ENCODE data around the gene PLD2.
"Not testable (repeated sequence)": the region's sequence is repeated elsewhere in the genome, so short reads cannot be mapped to it uniquely, and the experiment has no call there.

Gene PLD2

DNA sequence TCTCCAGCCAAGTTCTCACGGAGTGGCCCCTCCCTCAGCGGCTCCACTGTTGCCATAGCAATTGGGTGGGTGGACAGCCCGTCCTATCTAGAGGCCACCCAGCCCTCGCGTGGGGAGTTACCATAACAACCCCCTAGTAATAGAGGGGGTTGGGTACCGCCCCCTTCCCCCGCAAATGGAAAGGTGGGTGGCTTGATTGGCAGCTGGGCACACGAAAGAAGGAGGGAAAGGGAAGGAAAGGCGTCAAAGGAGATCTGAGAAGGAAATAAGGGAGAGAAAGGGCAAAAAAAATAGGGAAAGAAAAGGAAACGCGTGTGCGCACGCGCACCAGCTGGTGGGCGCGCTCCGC, 25.9 kb downstream of the PLD2 start:
- in situ Hi-C loops (cut with MboI; ENCODE audit: low sequenced_read_pairs) = not testable (repeated sequence)

DNA sequence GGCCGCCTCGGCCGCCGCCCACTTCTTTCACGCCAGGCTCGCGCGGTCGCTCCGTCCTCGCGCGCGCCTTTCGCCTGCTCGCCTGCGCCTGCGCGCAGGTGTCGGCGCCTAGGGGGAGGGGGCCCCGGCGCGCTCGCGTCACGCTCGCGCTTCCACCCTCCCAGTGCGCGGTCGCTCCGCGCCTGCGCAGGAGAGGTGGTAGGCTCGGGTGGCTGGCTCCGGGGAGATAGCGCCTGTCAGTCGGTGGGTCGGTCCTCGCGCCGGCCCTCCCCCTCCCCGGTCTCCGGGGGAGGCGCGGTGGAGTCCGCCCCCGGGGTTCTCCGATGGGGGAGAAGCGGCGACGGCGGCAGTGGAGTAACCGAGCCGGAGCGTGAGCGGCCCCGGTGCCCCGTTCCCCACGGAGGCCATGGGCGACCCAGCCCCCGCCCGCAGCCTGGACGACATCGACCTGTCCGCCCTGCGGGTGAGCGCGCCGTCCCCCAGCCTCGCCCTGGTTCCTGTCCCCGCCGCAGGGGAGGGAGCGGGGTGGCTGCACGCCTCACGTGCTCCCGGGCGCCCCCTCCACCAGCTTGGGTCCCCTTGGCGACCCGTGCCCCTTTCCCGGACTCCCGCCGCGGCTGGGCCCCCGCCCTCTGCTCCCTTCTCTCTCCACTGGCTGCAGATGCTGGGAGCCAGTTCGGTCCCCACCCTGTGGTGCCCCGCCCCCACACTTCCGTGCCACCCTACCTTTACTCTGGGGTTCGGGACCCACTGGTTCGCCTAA, 26.4 kb downstream of the PLD2 start, which contains the start of gene MINK1:
MINK1 (plus strand) TSS at position 163 of the 763 bp plus-strand sequence; CDS start at position 407, 244 bp downstream.
- in situ Hi-C loops (cut with MboI; ENCODE audit: low sequenced_read_pairs) = no loop called here

DNA sequence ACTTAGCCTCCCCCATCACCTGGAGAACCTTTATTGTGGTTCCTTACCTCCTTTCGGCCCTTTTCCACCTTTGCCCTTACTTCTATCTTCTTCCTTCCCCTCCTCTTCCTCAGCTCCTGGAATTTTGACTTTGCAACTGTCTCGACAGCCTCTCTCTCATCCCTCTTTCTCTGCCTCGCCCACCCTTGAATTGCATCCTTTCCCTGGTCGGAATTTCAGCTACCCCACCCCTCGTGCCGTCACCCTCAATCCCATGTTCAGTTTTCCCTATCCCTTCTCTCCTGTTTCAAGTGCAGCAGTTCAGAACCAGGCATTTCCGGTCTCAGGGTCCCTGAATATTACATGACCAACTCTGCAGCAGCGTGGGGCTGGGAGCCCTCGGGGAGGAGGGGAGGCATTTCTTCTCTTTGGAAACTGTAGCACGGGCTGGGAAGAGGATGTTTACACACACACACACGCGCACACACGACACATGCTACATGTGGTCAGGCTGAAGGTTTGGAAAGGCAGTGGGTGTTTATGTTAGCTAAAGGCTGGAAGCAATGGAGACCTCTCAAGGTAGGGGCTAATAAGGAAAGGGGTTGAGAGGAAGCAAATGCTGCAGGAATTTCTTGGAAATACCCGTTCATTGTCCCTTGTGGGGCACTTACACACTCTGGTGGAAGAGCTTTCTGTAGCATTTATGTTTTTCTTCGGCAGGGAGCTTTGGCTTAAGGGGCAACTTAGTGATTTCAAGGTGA, 27.2 kb downstream of the PLD2 start:
- in situ Hi-C loops (cut with MboI; ENCODE audit: low sequenced_read_pairs) = no loop called here

DNA sequence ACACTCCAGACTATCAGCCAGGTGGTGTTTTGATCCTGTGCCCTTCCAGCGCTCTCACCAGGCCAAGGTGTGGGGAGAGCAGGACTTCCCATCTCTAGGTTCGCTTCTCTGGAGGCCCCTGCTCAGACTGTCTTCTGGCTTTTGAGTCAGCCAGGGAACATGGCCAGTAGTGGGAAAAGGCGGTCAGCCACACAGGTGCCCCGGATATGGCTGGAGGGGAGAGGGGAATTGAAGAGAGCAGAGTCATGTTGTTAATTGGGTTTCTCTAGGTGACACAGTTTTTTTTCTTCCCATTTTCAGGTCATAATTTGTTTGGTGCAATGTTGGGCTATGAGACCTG, 27.7 kb downstream of the PLD2 start:
- in situ Hi-C loops (cut with MboI; ENCODE audit: low sequenced_read_pairs) = no loop called here

DNA sequence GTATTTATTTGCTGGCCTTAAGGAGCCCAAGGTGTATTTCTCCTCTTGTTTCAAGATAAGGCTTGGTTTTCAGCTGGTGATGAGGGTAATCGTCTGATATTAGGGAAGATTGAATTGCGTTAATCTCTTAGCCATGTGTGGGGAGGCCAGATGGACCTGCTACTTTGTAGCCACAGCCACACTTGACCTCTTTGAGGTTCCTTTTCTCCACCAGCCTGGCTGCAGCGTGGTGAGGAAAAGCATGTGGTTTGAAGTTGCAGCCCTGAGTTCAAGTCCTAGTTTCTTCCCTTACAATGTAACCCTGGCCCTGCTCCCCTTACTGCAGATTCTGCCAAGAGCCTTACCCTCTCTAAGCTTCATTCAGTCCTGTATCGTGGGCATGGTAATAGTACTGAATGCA, 29.3 kb downstream of the PLD2 start:
- in situ Hi-C loops (cut with MboI; ENCODE audit: low sequenced_read_pairs) = no loop called here

DNA sequence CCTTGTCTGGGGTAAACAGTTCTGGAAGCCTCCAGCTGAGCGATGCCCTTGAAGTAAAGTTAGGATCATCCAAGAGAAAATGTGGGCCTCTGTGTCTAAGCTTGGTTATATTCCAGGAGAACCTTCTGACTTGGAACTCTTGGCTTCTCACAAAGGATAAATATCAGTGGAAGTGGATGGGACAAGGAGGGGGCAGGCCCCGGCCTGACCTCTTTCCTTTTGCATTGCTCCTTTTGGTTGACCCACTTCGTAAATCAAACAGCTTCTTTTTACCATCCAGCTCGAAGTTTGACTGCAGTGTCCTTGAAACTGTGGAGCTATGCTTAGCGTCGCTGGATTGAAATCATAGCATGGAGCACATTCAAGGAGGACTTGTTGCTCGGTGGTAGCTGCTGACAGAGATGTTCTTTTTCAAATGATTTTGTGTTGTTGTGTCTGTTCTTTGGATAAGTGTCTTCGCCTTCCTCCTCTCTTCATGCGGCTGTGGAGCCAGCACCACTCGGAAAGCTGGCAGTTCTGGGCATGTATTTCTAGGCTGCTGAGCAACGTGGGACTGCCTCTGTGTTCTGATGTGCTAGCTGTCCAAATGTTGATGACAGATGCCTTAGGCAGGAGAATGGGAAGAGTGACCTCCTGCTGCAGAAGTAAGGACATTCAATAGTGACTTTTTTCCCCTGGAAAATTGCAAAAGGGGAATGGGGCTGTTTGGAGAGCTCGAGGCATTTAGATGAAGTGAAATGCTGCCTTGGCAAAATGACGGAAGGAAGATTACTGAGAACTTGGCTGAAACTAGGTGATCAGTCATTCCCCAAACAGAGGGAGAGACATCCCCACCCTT, 30.7 kb downstream of the PLD2 start:
- in situ Hi-C loops (cut with MboI; ENCODE audit: low sequenced_read_pairs) = no loop called here

DNA sequence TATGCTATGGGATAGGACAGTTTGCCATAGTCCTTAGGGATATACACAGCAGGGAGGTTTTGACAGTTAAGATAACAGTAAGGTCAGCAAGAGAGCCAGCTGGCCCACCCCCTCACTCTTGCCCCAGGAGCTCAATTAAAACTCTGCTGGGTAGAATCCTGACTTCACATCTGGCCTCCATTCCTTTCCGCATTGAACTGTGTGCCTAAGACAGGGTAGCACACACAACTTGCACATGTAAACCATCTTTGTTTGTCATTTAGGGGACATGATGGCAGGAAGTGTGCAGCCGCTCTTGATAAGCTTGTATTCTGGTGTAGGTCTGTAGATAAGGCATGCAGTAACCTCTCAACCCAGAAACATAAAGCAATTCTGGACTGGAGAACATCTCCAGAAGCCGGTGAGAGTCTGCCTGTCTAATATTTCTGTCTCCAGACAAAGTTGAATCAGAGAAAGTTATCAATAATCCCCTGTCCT, 31.4 kb downstream of the PLD2 start:
- in situ Hi-C loops (cut with MboI; ENCODE audit: low sequenced_read_pairs) = no loop called here

DNA sequence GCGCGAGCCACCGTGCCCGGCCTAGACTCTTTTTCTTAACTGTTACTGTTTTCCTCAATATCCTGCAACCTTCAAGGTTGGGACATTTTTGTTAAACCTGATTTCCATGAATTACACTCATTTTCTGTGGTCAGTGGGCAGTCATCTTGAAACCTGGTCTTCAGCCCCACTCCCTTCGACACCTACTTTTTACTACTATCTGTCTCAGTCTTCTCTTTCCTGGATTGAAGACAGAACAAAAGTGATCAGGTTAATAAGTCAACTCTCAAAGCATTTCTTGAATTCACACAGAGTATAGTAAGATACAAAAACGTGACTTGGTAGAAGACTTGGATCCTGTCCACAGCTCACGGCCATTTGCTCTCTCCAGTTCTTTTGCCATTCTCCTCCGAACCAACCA, 32.3 kb downstream of the PLD2 start:
- in situ Hi-C loops (cut with MboI; ENCODE audit: low sequenced_read_pairs) = no loop called here

DNA sequence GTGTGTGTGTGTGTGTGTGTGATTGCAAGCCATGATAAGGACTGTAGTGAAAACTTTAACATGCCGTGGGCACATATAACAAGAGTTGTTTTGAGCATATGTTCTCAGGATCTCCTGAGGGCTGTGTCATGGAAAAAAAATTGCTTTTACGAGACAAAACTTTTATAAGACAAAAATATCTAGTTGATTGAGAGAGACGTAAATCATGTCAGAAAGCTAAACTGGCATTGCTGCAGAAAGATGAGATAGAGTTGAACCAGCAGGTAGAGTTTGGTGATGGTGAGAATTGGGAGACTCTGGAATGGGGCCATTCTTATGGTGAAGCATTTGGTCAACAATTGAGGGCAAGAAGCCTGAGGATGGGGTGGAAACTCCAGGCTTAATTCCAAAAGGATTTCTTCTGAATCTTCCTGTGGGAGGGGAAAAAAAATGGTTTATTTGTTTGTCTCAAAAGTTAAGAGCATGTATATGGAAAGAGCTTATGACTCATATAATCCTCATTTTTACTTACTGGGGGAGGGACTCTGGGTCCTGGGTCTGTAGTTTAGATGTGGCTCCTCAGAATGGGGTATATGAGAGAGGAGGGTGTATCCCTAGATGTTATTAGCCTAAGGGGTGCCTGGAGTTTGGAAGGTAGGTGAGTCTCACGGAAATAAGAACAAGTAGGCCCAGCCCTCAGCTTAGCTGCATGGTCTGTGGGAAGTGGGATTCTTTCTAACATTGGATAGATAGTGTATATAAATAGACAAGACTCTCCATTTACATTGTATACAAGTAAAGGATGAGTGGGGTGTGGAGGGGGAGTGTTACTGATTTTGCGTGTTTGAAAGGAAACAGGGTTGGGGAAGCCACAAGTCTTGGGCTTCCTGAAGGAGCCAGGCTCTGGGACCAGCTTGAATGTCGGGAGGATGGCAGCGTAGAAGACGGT, 33.3 kb downstream of the PLD2 start:
- in situ Hi-C loops (cut with MboI; ENCODE audit: low sequenced_read_pairs) = no loop called here

DNA sequence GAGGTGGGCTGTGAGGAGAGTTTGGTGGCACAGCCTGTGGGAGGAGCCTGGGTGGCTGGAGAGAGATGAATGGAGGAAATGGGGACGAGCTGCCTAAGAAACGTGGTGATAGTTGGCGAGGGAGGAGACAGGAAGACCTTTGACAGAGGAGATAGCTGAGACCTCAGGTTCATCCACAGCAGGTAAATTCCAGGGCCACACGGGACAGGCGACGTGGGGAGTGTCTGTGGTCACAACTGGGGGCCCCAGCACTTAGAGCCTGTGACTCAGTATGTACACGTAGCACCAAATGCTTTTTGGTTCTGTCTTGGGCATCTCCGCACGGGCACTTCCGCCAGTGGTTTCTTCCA, 33.9 kb downstream of the PLD2 start:
- in situ Hi-C loops (cut with MboI; ENCODE audit: low sequenced_read_pairs) = no loop called here

DNA sequence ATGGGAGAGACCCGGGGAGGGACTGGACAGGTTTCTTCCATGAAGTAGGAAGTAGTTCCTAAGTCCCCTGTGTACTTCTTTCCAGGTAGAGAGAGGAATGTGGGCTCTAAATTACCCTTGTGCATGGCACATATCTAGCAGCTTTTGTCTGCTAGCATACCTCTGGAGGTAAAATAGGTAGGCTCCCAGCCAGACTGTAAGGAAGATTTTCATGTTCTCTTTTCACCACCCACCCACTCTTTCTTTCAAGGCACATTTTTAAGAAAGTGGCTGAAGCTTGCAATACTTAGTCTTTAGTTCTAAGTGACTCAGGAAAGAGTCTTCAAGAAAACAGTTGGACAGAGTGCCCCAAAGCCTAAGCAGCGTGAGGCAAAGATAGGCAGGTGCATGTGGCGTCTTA, 35.4 kb downstream of the PLD2 start:
- in situ Hi-C loops (cut with MboI; ENCODE audit: low sequenced_read_pairs) = no loop called here

DNA sequence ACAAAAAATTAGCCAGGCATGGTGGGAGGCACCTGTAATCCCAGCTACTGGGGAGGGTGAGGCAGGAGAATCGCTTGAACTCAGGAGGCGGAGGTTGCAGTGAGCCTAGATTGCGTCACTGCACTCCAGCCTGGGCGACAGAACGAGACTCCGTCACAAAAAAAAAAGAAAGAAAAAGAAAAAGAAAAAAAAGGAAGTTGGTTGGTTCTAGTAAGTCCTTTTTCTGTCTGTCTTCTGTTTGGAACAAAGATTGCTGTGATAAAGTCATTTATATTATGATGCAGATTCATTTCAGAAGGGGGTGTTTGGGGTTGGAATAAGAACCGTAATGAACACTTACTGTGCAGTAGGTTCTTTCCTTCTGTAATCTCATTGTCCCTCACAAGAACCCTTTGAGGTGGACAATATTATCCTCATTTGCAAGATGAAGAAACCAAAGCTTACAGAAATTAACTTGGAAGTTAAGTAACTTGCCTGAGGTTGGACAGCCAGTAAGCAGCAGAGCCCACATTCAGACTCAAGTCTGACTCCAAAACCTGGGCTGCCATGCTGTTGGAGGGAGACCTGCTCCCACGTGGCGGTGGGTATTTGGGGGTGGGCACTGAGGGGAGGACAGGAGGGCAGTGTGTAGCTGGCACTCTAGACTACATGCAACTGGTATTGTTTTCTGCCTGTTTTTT, 36.5 kb downstream of the PLD2 start:
- in situ Hi-C loops (cut with MboI; ENCODE audit: low sequenced_read_pairs) = no loop called here

DNA sequence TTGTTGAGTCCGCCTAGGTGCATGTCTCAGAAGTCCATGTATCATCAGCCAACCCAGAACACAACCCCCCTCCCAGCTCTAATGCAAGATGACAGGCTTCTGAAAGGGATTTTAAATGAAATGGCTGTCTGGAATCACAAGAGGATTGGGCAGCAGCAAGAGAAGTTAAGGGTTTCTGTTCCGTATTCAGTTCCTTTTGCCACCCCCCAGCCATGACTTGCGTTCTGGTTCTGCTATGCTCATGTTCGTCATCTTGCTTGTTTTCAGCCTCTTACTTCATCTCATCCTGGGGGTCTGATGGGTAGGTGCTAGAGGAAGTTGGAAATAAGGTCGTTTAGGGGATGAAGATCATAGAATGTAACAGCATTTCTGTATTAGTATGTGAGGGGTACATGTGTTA, 38.2 kb downstream of the PLD2 start:
- in situ Hi-C loops (cut with MboI; ENCODE audit: low sequenced_read_pairs) = no loop called here

DNA sequence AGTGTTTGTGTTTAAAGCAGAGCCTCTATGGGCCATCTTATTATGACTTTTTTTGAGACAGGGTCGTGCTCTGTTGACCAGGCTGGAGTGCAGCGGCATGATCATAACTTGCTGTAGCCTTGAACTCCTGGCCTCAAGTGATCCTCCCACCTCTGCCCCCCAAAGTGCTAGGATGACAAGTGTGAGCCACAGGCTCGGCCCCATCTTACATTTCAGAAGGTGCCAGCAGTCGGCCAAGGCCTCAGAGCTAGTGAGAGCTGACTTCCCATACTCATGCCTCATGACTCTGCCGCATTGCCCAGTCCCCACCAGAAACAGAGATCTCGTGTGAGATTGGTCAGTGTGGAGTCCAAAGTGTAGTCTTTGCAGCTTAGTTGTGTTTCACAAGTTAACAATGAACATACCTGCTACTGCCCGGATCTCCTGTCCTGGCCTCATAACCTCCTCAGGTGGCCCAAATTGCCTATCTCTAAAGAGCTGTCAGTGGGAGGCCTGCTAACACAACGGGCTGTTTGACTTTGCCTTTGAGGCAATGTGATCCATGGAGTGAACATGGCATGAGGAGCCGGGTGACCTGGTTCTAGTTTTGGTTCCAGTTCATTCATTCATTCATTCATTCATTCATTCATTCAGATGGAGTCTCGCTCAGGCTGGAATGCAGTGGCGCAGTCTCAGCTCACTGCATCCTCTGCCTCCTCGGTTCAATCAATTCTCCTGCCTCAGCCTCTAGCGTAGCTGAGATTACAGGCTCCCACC, 39.9 kb downstream of the PLD2 start:
- in situ Hi-C loops (cut with MboI; ENCODE audit: low sequenced_read_pairs) = no loop called here

DNA sequence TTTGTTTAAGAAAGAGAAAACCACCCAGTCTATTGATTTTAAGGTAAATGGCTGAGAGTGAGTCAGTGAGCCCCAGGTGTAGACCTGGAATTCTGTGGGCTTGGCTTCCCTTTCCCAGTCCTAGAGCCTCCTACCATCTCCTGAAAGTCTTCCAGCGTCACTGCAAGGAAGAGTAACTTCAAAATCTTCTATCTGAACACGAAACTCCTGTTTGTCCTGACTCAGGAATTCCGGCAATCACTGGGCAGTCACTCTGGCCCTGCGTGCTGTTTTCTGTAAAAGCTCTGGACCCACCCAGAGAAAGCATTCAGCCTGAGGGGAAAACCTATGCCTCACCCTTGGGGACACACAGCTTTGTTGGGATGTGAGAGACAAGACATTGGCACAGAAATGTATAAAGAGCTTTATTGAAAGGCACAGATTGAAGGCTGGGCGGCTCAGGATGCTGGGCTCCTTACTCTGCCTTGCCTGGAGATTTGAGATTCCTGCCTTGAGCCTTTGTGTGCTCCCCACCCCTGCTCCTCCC, 42.1 kb downstream of the PLD2 start:
- in situ Hi-C loops (cut with MboI; ENCODE audit: low sequenced_read_pairs) = no loop called here

DNA sequence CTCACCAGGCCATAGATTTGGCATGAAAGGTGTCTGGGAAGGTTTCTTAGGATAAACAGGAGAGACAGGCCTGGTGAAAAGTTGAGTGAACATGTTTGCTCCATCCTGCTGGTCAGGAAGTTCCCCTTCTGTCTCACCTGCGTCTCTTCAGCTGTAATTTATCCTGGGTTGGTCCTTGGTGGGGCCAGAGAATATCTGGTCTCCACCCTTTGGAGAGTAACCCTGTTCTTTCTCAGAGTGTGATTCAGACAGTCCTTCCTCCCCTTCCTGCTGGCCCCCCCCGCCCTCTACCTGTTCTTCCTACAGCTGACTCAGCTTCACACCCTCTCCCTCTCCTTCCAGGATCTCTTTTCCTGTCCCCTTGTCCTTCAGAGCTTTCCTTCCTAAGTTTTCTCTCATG, 43.3 kb downstream of the PLD2 start:
- in situ Hi-C loops (cut with MboI; ENCODE audit: low sequenced_read_pairs) = no loop called here

DNA sequence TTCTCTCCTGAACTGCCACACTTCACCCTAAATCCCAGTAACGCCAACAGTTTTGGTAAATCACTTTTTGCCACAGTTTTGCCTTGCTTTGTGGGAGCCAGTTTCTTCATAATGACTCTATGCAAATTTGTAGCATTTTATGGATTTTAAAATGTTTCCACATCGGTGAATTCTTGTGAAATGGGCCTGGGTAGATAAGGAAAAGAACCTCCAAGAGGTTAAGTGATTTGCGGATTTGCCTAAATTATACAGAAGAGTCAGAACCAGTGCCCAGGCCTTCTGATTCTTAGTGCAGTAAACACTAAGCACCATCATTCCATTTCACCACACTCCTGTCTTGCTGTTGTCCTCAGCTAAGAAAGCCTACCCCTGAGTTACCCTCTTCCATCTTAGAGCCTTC, 44.1 kb downstream of the PLD2 start:
- in situ Hi-C loops (cut with MboI; ENCODE audit: low sequenced_read_pairs) = no loop called here

DNA sequence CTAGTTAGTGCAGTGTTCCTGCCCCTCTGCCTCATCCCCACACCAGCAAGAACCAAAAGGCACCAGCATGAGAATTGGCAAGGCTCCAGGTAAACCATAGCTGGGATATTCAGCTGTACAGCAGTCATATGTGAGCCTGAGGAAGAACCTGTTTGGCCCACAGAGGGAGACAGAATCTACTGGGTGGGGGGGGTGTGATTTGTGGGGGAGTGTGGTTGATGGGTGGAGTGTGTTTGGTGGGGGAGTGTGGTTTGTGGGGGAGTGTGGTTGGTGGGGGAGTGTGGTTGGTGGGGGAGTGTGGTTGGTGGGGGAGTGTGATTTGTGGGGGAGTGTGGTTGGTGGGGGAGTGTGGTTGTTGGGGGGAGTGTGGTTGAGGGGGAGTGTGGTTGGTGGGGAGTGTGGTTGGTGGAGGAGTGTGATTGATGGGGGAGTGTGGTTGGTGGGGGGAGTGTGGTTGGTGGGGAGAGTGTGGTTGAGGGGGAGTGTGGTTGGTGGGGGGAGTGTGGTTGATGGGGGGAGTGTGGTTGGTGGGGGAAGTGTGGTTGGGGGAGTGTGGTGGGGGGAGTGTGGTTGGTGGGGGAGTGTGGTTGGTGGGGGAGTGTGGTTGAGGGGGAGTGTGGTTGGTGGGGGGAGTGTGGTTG, 45.7 kb downstream of the PLD2 start:
- in situ Hi-C loops (cut with MboI; ENCODE audit: low sequenced_read_pairs) = no loop called here

DNA sequence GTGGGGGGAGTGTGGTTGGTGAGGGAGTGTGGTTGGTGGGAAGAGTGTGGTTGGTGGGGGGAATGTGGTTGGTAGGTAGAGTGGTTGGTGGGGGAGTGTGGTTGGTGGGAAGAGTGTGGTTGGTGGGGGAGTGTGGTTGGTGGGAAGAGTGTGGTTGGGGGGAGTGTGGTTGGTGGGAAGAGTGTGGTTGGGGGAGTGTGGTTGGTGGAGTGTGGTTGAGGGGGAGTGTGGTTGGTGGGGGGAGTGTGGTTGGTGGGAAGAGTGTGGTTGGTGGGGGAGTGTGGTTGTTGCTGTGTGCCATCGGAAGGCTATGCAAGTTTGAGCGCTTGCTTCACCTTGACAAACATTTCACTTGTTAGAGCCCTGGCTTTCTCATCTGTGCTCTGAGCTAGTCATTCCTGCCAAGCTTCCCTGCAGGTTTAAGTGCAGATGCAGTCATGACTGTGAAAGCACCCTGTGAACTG, 46.3 kb downstream of the PLD2 start:
- in situ Hi-C loops (cut with MboI; ENCODE audit: low sequenced_read_pairs) = no loop called here

All from hTERT RPE-1 (cell line).